Stimulated activated CD8-positive, alpha-beta memory T cell treated with anti-CD3 and anti-CD28 coated beads, Interleukin-7, amount 100 ng/mL, for 48 hours (primary cell): ENCODE measurements around the gene N4BP2L1.
"Not testable (repeated sequence)": the region's sequence is repeated elsewhere in the genome, so short reads cannot be mapped to it uniquely, and the experiment has no call there.

Experiments used
- DNase-seq, 2 donors: peaks; one replicate each; pipeline ENCODE4 v3.0.0-alpha.2; 2020; ENCODE audit warnings: low read depth in 1 of 2; ENCODE audit errors: extremely low read depth in 1 of 2

Gene N4BP2L1

DNA sequence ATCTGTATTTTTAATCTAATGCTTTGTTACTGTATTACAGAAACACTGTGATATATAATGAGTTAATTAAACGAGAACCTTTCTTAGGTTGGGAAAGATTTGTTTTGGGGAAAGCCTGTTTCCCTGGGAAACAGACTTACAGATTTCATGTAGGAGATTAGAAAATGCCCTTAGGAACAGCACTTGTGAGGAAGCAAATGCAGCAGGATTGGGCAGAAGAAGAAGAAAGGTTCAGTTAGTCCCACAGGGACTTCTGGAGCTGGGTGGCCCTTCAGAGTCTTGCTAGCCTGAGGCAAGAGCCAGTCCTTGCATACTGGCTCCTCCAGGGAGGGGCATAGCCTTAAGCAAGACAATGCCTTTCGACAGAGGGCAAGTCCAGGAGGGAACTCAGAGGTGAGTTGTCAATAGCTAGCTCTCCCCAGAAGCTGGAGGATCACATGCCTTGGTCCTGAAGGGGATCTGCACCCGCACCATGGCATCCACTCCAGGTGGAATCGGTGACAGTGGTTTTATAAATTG lies 36.8 kb downstream of the N4BP2L1 start:
- no peak for DNase-seq

DNA sequence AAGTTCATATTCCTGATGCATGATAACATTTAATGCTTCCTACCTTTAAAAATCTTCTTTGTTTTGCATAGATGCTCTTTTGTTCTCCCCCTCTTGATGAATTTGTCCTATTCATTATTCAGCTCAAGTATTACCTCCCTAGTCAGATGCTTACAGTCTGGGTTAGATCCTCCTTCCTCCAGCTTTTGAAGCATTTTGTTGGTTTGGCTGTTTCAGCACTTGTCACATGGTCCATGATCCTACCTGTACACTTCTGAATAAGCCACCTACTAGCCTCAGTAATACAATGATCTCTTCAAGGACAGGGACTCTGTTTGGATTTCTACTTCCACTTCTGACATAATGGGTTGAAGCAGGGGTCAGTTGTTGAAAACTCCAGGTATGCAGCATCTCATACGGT lies 37.4 kb downstream of the N4BP2L1 start:
- DNase-seq = no peak

DNA sequence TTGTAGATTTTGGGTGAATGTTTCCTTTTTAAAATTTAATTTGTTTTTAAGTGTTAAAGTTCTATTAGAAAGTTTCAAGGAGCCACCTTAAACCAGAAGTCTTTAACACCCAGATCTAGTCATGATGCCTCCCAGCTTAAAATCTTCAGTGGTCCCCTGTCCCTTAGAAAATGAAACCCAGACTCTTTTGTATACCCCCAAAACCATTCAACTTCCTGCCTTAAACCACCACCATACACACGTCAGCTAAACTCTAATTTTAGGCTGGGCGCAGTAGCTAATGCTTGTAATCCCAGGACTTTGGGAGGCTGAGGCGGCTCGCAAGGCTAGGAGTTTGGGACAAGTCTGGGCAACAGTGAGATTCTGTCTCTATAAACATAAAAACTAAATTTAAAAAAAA lies 37.9 kb downstream of the N4BP2L1 start:
- no peak for DNase-seq

DNA sequence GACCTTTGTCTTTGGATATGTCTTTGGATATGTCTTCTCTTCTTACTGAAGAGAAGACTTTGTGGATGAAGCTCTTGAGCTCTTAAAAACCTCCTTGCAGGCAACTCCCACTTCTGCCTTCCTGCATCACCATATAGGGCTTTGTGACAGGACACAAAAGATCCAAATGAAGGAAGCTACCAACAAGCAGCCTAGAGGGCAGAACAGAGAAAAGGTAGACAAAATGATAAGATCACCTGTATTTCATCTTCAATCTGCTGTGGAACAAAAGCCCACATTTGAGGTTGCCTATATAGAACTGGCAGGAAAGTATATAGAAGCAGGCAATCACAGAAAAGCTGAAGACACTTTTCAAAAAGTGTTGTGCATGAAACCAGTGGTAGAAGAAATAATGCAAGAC lies 42.5 kb downstream of the N4BP2L1 start:
- DNase-seq = no peak

DNA sequence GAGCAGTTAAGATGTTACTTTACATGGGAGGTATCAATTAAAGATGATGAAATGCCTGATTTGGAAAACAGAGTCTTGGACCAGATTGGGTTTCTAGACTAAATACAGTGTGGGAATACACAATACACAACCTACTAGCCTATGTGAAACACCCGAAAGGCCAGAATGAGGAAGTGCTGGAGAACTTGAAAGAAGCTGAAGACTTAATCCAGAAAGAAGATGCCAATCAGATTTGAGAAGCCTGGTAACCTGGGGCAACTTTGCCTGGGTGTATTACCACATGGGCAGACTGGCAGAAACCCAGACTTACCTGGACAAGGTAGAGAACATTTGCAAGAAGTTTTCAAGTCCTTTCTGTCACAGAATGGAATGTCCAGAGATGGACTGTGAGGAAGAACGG lies 43.2 kb downstream of the N4BP2L1 start:
- DNase-seq = no peak

DNA sequence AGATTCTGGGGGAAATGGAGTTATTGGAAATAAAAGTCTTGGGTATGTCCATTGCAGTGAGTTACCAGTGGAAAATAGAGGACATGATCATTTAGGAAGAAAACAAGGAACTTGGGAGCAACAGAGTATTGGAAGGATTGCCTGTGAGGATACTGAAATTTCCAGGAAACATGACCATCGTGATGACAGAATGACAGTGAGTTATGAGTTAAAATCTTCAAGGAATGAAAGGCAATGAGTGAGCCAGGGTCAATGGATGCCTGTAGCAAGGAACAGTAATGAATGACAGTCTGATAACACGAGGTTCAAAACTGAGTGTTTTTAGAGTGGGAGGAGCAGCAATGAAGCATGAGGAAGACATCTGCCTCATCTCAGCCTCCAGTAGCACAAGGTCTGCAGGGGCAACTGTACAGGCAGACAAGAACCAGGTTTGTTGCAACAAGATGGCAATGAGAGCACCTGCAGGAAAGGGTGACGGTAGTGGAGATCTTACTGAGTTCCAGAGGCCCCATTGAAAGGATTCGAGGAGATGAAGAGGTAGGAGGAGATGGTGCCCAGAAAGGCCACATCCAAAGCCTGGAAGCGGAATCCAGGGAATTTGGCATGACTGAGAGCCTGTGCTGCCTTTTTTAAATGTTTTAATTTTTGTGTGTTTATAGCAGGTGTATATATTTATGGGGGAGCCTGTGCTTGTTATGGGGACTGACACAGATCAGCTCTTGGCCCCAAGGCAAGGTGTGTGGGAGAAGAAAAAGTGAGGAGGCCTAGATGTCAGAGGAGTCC lies 43.9 kb downstream of the N4BP2L1 start:
- DNase-seq = no peak

DNA sequence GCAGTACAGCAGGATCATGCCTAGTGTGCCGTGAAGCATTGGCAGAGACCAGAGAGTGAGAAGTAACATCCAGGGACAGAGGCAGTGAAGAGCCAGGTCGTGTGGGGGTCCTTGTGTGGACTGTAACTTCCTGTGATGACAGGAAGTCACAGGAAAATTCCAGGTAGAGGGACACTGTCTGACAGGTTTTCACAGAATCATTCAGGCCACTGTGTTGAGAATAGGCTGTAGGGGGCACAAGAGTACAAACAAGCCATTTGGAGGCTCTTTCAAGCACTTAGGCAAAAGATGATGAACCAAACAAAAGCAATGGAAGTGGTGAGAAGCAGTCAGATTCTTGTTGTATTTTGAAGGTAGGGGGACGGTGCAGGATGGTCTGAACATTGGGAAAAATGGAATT lies 46.4 kb downstream of the N4BP2L1 start:
- DNase-seq = no peak

DNA sequence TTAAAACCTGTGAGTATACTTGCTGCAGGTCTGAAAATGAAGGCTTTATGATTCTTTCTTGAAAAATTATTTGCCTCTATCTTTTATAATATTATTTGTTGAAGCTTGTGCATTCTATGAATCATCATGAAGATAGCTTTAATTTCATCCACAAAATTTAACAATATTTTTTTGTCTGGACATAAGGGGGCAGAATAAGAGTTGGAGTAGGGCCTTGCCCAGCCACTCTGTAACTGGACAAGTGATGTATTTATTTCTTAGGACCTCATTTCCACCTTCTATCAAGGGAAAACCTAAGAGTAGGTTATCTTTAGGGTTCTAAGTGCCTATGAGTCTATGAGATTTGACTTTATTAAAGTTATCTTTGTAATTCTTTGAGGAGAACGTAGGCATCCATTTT lies 49.9 kb downstream of the N4BP2L1 start:
- no peak for DNase-seq

DNA sequence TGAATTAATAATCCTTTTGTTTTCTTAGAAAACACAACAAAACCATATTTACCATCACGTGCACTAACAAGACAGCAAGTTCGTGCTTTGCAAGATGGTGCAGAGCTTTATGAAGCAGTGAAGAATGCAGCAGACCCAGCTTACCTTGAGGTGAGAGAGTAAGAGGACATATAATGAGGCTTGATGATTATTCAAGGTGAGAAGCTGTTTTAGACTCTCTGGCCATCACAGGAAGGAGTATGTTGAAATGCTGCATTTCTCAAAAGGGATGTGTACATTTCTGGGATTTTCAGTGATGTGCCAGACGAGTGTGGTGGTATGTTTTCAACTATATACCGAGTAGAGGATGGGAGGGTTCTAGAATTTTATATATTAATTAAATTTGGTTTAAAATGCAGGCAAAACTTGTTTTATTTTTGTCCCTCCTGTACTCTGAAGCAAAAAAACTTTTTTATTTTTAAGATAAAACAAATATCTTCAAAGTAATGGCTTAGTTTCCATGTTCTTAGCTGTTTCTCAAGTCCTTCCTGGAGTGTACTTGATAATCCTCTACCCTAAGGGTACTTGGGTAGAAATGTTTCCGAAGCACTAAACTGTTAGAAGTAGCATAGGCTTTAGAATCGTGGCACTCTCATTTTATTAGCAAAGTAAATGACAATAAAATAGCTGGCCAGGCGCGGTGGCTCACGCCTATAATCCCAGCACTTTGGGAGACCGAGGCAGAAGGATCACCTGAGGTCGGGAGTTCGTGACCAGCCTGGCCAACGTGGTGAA lies 51.1 kb downstream of the N4BP2L1 start:
- DNase-seq = no peak

DNA sequence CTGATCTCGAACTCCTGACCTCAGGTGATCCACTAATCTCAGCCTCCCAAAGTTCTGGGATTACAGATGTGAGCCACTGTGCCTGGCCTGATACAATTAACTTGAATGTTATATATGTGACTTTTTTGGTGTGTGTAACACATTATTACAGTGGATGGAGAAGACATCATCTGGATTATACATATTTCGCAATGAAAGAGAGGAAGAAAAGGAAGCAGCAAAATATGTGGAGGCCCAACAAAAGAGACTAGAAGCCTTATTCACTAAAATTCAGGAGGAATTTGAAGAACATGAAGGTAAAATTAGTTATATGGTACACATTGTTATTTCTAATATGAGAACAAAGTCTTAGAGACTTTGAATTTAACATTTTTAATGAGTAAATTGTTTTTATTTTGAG lies 57.1 kb downstream of the N4BP2L1 start:
- DNase-seq = no peak

DNA sequence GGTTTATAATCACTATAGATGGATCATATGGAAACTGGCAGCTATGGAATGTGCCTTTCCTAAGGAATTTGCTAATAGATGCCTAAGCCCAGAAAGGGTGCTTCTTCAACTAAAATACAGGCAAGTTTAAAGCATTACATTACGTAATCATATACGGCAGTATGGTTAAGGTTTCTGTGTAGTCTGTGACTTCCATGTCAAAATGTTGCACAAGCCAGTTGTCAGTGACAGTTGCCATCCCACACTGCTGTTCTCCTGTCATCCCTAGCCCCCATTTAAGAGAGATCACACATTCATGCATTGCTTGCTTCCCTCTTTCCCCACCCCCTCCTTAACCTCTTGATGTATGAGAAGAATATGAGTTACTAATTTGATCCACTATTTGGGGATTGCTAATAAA lies 65.4 kb downstream of the N4BP2L1 start:
- no peak for DNase-seq

DNA sequence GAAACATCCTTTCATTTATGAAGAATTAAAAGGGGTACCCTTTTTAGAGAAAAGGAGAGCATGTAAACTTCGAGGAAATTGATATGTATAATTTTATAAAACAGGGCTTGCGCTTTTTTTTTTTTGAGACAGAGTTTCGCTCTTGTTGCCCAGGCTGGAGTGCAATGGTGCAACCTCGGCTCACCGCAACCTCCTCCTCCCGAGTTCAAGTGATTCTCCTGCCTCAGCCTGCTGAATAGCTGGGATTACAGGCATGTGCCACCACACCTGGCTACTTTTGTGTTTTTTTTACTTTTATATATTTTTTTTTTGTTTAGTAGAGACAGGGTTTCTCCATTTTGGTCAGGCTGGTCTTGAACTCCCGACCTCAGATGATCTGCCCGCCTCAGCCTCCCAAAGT lies 72.0 kb downstream of the N4BP2L1 start:
- DNase-seq = not testable (repeated sequence)

DNA sequence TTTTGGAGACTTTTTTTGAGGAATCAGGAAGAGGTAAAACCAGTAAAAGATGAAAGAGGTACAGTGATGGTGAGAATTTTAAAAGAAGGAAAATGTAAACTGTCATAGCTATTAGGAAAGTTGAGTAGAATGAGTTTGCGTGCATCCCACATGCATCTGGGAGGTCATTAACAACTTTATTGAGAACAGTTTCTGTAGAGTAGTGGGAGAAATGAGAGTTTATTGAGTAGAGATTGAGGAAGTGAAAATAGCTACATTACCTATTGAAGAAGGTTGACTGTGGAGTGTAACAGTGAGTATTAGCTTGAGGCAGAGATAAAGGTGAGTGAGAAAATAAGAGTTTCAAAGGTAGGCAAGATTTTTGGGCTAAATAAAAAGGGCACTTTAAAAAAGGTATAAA lies 73.9 kb downstream of the N4BP2L1 start:
- no peak for DNase-seq

DNA sequence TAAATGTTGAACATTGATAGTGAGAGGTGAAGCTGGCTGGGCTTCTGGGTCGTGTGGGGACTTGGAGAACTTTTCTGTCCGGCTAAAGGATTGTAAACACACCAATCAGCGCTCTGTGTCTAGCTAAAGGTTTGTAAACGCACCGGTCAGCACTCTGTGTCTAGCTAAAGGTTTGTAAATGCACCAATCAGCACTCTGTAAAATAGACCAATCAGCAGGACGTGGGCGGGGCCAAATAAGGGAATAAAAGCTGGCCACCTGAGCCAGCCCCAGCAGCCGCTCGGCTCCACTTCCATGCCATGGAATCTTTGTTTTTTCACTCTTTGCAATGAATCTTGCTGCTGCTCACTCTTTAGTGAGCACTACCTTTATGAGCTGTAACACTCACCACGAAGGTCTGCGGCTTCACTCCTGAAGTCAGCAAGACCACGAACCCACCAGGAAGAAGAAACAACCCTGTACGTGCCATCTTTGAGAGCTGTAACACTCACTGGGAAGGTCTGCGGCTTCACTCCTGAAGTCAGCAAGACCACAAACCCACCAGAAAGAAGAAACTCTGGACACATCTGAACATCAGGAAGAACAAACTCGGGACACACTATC lies 77.0 kb downstream of the N4BP2L1 start:
- DNase-seq = not testable (repeated sequence)
